GM18517 (cell line): Measurements from ENCODE around the gene CUL9.
"Not testable (repeated sequence)": the region's sequence is repeated elsewhere in the genome, so short reads cannot be mapped to it uniquely, and the experiment has no call there.

Experiments
- ATAC-seq: cut with Tn5 transposase; IDR thresholded peaks from one replicate; pipeline ENCODE4 v1.9.1; 2021; ENCODE audit warnings: mild to moderate bottlenecking, moderate library complexity; ENCODE audit not compliant: unreplicated experiment

CUL9 gene

DNA sequence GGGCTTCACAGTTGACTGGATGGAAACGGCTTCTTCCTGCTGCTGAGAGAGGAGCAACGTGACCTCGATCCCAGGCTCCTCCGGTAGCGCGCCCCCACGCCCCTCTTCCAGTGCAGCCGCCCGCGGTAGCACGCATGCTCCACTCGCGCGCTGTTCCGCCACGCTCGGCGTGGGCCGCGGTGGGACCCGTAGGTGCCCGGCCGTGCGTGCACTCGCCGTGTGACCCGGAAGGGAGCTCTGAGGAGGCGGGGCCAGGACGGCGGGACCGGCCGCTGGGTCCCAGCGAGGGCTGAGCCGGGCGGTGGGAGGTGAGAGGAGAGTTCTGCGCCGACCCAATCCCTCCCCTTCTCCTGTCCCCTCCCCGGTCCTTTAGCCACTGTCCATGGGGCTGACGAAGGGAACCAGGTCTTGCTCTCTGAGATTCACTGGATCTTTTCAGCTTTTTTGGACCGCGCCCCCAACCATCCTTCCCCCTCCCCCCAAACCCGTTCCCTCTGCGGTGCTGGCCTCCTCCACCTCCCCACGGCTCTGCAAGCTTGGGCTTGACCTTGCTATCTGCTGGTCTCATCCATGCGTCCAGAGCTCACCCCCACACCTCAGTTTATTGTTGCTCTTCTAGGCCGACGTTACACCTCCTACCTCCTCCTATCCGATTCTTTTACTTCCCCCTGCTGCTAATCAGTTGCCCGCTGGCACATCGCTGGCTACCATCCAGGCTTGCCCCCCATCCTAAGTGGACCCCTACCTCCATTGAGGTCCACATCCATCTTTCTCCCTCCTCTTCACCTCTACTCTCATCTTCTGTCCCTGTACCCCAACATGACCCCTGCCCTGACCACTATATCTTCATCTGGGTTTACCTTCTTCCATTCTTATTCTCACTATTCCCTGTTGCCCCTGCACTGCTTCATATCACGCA is at the start of gene CUL9:
Gene CUL9 (plus strand): TSS at position 255 of the 919 bp plus-strand sequence. CDS start 2,115 bp downstream, outside the sequence.
- peak; percentile 85 for ATAC-seq

GRCh38 chr6:43138267-43138666 is 43.7 kb upstream of the CUL9 start:
- ATAC-seq: no peak

- ATAC-seq: not testable (repeated sequence)
Measured at GRCh38 chr6:43139973-43140372, 42.0 kb upstream of the CUL9 start.

GRCh38 chr6:43141644-43142043 is 40.4 kb upstream of the CUL9 start:
- ATAC-seq: no peak

DNA sequence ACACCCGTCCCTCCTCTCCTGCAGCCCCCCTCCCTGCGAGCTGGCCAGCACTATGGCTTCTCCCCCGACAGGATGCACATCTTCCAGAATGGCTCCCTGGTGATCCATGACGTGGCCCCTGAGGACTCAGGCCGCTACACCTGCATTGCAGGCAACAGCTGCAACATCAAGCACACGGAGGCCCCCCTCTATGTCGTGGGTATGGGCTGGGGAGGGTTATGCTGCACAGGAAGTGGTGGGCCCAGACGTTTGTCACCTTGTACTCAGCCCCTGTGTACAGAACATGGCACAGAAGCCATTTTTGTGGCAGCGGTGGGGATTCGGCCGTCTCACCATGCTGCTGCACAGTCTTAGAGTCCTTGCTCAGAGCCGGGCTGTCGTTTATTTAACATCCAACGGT is 39.9 kb upstream of the CUL9 start:
- ATAC-seq: no peak

- ATAC-seq: no peak
Measured at GRCh38 chr6:43143235-43144128, 38.5 kb upstream of the CUL9 start.

GRCh38 chr6:43144879-43145278 is 37.1 kb upstream of the CUL9 start:
- ATAC-seq: no peak

- no peak for ATAC-seq
Measured at GRCh38 chr6:43146261-43146660, 35.7 kb upstream of the CUL9 start.

DNA sequence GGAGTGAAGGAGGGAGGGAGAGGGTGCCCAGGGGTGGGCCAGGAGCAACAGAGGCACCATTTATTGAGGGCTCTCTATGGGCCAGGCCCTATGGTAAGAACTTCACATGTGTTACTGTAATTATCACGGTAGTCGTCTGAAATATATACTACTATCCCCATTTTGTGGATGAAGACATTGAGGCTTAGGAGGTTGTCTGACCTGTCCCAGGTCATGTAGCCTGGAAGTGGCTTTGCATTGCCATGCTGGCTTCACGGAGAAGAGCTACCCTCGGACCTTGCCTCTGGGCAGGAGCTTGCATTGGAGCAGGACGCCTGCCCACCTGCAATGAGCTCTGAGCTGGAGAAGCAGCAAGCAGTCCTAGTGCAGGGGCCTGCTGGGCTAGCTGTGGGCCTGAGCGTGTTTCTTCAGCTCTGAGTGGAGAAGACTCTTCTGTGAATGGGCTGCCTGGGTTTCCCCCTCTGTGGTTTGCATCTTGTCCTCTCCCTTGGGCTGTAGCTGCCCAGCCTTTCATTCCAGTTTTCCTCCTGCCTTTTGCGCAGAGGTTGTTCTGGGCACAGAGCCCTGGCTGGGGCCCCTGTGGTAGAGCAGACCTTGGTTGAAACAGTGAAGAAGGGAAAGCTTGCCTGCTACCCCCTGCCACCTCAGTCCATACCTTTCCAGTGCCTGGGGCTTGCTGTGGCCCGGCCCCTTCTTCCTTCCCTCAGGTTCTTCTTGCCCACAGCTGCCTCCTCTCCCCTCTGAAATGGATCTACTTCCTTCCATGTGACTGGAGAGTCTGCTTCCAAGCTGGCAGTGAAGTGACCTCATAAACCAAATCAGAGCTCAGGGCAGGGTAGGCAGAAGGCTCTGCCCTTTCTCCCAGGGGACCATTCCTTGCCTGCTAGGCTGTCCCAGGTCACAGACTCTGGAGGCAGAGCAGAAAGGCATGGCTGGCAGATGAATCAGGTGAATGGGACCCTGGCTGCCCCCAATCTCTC is 35.0 kb upstream of the CUL9 start:
- no peak for ATAC-seq

DNA sequence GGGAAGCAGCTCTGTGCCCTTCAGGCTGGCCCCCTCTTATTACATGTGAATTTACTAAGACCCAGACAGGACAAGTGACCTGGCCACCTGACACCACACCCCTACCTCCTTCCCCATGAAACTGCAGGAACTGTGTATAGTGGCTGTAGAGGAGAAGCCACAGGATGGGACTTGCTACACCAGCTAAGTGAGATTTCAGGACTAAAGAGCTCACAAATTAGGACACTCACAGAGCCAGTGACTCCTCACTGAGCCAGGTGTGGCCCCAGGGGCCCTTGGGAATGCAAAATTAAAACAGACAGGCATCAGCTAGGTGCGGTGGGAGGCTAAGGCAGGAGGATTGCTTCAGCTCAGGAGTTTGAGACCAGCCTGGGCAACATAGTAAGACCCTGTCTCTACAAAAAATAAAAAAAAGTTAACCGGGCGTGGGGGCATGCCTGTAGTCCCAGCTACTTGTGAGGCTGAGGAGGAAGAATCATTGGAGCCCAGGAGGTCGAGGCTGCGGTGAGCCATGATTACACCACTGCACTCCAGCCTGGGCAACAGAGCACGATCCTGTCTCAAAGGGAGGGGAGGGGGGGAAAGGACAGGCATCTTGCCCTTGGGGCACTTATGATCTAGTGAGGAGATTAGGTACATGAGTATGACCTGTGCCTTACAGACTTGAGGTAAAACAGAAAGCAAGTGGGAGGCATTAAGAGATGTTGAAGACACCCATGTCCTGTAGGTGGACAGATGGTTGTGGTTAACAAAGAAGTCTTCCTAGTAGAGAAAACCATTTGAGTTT is 34.1 kb upstream of the CUL9 start:
- no peak for ATAC-seq

DNA sequence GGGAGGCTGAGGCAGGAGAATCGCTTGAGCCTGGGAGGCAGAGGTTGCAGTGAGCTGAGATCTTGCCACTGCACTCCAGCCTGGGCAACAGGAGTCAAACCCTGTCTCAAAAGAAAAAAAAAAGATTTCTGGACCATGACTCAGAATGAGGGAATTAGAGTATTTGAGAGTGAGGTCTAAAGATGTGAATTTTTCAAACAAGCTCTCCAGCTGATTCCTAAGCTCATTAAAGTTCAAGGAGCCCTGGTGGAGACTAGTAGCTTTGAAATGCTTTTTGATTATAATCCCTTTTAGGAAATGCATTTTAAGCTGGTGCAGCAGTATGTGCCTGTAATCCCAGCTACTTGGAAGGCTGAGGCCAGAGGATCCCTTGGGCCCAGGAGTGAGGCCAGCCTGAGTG is 32.7 kb upstream of the CUL9 start:
- ATAC-seq: no peak

DNA sequence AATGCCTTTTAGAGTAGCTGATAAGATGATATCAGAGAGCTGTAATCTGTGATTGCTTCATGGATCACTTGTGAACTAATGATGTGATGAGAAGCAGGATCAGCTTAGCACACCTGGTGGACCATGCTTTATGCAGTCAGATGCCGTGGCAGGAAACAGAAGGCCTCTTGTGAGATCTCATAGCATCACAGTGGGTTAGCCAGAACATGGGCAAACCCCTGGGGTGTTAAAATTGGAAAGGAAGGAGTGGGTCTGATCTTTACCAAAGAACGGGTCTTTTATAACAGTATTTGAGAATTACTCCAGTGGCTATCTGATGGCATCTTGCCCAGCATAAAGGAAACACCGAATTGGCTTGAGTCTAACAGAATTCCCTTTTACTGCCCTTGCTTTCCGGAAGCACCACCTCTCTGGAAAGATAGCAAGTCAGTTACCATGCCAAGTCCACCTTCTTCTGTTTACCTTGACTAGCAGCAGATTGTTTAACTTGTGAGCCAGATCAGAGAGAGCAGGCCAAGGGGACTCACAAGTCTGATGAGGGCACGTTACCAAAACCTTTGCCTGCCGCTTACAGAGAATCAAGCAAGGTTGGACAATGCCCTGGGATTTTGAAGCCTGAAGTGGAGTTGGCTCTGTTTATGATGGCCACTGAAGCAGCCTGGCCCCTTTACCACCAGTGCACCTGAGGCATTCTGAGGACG is 31.8 kb upstream of the CUL9 start:
- no peak for ATAC-seq

DNA sequence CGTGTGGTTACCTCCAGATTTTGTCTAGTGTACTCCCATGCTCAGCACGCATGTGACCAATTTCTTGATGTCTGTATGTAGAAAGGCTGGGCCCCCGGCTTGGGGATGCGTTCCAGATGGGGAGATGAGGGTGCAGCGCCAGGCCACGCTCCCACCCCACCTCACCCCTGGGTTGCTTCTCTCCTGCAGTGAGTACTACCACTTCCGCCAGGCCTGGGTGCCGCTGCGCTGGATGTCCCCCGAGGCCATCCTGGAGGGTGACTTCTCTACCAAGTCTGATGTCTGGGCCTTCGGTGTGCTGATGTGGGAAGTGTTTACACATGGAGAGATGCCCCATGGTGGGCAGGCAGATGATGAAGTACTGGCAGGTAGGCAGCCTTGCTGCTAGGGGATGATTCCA is 22.4 kb upstream of the CUL9 start:
- ATAC-seq: no peak

DNA sequence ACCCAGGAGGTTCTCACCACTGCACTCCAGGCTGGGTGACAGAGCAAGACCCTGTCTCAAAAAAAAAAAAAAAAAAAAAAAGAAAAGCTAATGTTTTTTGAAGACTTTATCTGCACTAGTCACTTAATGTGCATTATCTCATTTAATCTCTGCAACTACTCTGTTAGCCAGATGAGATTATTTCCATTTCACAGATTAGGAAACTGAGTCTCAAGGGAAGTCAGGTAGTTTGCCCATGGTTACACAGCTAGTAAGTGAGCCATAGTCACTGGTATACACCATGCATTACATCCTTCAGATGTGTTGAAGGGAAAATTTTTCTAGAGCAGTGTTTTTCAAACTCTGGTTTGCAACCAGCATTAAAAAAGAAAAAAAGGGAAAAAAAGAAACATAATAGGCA is 18.1 kb upstream of the CUL9 start:
- no peak for ATAC-seq

DNA sequence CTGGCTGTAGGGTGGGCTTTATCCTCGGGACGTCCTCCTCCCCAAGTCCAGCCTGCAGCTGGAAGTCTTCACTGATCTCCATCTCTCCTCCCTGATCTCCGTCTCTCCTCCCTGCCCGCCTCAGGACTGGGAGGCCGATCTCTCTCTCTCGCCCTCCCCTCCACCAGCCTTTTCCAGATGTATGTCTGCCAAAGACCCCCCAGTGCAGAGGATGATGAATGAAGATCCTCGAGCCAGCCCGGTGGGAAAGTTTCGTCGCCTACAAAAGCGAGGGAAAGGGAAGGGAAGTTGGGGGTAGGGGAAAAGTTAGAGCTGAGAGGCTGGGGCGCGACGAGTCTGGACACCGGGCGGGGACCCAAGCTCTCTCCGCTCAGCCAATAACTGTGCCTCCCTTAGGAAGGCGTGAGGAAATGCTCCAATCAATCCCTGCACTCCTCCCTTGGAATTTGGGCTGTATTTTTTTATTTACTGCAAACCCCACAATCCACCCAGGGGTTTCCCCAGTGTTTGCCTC is 11.5 kb upstream of the CUL9 start:
- ATAC-seq: no peak

DNA sequence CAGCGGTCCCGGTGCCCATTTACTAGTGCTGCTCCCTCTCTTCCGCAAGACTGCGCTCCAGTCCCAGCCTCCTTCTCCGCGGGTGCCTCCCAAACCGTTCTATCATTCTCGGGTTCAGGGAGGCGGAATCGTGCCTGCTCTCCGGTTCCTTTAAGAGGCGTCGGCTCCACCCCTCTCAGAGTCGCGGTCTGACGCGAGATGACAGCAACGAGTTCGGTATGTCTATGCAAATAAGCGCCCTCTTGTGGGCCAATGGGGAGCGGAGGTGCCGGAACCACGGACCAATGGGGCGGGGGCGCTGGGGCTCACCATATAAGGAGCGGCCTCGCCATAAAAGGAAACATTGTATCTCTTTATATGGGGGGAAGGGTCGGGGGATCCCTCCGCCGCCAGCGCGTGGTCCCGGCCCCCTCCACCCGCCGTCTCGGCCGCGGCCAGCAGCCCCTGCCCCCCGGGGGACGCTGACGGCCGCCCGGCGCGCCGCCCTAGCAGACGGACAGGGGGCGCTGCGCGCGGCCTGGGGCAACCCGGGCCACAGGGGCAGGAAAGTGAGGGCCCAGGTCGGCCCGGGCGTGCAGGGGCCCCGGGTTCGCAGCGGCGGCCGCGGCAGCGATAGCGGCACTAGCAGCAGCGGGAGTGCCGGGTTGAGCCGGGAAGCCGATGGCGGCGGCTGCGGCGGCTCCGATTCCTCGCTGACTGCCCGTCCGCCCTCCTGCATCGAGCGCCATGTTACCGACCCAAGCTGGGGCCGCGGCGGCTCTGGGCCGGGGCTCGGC is 10.9 kb upstream of the CUL9 start, which contains the start of gene SRF:
Gene SRF (plus strand): TSS at position 339 of the 776 bp plus-strand sequence. CDS start 388 bp downstream, at position 727.
- ATAC-seq: peak; percentile 62

- ATAC-seq: peak; percentile 3
Measured at GRCh38 chr6:43171707-43172103, 10.3 kb upstream of the CUL9 start.
